ENCODE results near the gene CCDC137.

Gene CCDC137

GRCh38 chr17:81712468-81713003, 46.0 kb downstream of the CCDC137 start (continued):
- TF ChIP-seq ZNF776 (tag by site-specific recombination; IDR thresholded peaks at IDR 0.05; ENCODE audit: borderline replicate concordance), result no peak
- no peak for TF ChIP-seq ZFP3 (tag by site-specific recombination; IDR thresholded peaks at IDR 0.05; ENCODE audit: low read depth)
- no peak for TF ChIP-seq ZBTB44 (tag by site-specific recombination; IDR thresholded peaks at IDR 0.05)
- TF ChIP-seq RBAK (tag by site-specific recombination; IDR thresholded peaks at IDR 0.05), result no peak
- no peak for TF ChIP-seq ZNF175 (tag by site-specific recombination; IDR thresholded peaks at IDR 0.05)
- peak; percentile 84 for TF ChIP-seq GLIS2 (tag by site-specific recombination; IDR thresholded peaks at IDR 0.05)
- TF ChIP-seq CTCF (tag by site-specific recombination; IDR thresholded peaks at IDR 0.05), result peak; percentile 72
- no peak for TF ChIP-seq ZSCAN5A (tag by site-specific recombination; IDR thresholded peaks at IDR 0.05)
- TF ChIP-seq PRDM10 (tag by site-specific recombination; IDR thresholded peaks at IDR 0.05), result no peak
- no peak for TF ChIP-seq ZNF114 (tag by site-specific recombination; IDR thresholded peaks at IDR 0.05)
- TF ChIP-seq SETDB1 (IDR thresholded peaks at IDR 0.05; ENCODE audit: insufficient read length, low read length), result no peak
- no peak for TF ChIP-seq SCRT2 (tag by site-specific recombination; IDR thresholded peaks at IDR 0.05)
- no peak for TF ChIP-seq ZNF571 (tag by site-specific recombination; IDR thresholded peaks at IDR 0.05)
- no peak for TF ChIP-seq ZNF585B (tag by site-specific recombination; IDR thresholded peaks at IDR 0.05)
- TF ChIP-seq ZNF664 (tag by site-specific recombination; IDR thresholded peaks at IDR 0.05), result no peak
- TF ChIP-seq ZNF747 (tag by site-specific recombination; IDR thresholded peaks at IDR 0.05), result no peak
- no peak for TF ChIP-seq PRDM2 (tag by site-specific recombination; IDR thresholded peaks at IDR 0.05; ENCODE audit: borderline replicate concordance)
- no peak for TF ChIP-seq ZNF155 (tag by site-specific recombination; IDR thresholded peaks at IDR 0.05)

Data from HEK293 (cell line).